Measurements from ENCODE around the gene ITGA6.

DNA sequence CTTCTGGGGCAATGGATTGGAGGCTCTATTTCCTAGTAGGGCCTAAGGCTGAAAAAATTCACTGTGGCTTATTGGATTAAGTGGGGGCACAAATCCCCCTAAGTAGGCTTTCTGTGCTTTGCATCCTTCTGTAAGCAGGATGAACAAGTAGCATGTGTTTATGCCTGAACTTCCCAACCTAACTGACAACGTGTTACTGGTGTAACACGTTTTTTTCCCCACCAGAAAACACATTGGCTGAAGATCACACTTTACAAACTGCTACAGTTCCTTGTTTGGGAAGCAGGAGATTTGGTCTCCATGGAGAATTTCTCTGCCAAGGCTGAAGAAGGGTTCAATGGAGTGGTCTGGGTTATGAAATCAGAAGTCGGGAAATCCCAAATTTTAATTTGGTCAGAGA is 7.2 kb upstream of the ITGA6 start:
- TF ChIP-seq, protein P1, sequence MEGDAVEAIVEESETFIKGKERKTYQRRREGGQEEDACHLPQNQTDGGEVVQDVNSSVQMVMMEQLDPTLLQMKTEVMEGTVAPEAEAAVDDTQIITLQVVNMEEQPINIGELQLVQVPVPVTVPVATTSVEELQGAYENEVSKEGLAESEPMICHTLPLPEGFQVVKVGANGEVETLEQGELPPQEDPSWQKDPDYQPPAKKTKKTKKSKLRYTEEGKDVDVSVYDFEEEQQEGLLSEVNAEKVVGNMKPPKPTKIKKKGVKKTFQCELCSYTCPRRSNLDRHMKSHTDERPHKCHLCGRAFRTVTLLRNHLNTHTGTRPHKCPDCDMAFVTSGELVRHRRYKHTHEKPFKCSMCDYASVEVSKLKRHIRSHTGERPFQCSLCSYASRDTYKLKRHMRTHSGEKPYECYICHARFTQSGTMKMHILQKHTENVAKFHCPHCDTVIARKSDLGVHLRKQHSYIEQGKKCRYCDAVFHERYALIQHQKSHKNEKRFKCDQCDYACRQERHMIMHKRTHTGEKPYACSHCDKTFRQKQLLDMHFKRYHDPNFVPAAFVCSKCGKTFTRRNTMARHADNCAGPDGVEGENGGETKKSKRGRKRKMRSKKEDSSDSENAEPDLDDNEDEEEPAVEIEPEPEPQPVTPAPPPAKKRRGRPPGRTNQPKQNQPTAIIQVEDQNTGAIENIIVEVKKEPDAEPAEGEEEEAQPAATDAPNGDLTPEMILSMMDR (conservative IDR thresholded peaks at IDR 0.05; ENCODE audit: low read depth, low read length) = no peak
- no peak for TF ChIP-seq EZH2 (IDR thresholded peaks at IDR 0.05; ENCODE audit: low read length, unreplicated experiment)
